Frontal cortex (tissue), 4 donors: ENCODE measurements around the gene STAG1. TPM values are rescaled to one million over a fixed set of nuclear protein-coding genes. Genes with fewer than 3 reads are reported as not detected.
A peak's percentile ranks its signal among the peaks of the same experiment; 100 is the strongest.
"Not testable (repeated sequence)": the region's sequence is repeated elsewhere in the genome, so short reads cannot be mapped to it uniquely, and the experiment has no call there.

Experiments
- DNase-seq, 2 donors: peaks; one replicate each; pipeline ENCODE4 v3.0.0; 2012; ENCODE audit warnings: low spot score in 2 of 2
- FAIRE-seq: peaks from 2 replicates; lab custom pipeline; 2012; peaks lifted over from hg19 to GRCh38; lab: Jason Lieb, UNC
- total RNA-seq: library from RNA; depleted of rRNA; stranded (reverse); fragments of >200 nt; gene quantifications from one replicate; pipeline ENCODE4 v1.2.3, GENCODE V29; 2014
- donor health status: control.
- donor health status: control.
- donor health status: control.

Gene STAG1
- total RNA-seq, 1 donor from 2014 or later, result 92.5 TPM

DNA sequence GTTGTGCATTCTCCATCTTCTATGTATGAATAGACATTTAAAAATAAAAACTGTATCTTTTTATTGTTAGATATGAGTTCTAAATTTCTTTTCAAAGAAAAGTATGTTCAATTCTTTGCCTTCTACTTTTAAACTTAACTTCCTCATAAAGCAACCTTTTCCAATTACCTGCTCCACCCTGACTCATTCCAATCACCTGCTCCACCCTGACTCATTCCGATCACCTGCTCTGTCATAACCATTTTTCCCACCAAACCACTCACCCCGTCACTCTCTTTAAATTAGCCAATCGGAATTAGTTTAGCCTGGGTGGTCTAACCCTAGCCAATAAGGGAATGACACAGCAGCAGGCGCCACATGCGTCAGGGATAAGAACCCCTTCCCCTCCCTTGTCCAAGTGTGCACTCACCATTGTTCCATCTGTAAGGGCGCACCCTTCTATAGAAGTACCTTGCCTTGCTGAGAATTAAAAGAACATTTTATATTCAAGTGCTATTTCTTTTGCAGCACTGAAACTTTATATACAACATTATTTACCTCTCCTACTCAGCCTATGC lies 134.1 kb downstream of the STAG1 start:
- FAIRE-seq, result not testable (repeated sequence)

DNA sequence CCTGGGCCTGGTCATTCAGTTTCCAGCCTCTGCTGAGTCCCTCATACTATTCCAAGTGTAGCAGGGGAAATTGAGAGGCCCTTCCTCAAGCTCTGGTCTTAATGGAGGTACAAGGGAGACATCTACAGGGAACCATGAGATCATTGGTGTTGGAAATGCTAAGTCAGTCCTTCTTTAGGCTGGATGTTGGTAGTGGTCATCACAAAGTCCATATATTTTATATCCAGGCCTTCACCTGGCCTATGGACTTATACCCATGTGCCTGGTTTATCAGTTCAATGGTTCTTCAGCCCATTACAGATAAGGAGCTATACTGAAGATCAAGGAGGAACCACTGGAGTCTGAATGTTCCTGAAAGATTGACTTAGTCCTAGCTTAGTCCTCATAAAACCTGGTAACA lies 135.0 kb downstream of the STAG1 start:
- no peak for DNase-seq
- FAIRE-seq, result no peak

More for the DNA sequence above, 134.1 kb downstream of the STAG1 start:
- not testable (repeated sequence) for DNase-seq

DNA sequence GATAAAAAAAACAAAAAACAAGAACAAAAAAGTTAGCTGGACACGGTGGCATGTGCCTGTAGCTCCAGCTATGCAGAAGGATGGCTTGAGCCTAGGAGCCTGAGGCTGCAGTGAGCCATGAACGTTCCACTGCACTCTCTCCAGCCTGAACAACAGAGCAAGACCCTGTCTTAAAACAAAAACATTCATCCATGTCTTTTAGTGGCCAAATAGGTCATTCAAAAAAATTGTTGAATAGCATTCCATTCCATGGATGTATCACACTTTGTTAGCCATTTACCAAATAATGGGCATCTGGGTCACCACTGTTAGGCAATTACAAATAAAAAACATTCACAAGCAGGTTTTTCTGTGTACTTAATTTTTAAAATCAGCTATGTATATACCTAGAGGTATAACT lies 139.7 kb downstream of the STAG1 start:
- DNase-seq (no peak), FAIRE-seq (no peak)

DNA sequence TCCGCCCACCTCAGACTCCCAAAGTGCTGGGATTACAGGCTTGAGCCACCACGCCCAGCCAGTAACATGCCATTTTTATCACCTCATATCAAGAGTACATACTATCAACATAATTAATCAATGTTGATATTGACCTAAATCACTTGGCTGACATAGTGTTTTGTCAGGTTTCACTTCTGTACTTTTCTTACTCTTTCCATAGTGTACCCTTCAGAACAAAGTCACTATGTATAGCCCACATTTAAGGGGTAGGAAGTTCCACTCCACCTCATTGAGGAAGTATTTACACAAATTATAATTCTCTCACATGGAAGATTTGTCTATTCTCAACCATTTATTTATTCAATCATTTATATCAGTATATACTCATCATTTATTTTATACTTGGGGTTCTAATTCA lies 145.2 kb downstream of the STAG1 start:
- DNase-seq, result no peak
- FAIRE-seq, result no peak

DNA sequence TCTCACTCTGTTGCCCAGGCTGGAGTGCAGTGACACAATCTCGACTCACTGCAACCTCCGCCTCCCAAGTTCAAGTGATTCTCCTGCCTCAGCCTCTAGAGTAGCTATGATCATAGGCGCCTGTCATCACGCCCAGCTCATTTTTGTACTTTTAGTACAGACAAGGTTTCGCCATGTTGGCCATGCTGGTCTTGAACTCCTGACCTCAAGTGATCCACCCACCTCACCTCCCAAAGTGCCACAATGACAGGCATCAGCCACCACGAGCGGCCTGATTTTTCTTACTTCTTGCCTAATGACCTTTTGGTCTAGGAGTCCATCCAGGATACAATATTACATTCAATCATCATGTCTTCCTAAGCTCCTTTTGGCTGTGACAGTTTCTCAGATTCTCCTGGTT lies 146.0 kb downstream of the STAG1 start:
- not testable (repeated sequence) for DNase-seq, FAIRE-seq

DNA sequence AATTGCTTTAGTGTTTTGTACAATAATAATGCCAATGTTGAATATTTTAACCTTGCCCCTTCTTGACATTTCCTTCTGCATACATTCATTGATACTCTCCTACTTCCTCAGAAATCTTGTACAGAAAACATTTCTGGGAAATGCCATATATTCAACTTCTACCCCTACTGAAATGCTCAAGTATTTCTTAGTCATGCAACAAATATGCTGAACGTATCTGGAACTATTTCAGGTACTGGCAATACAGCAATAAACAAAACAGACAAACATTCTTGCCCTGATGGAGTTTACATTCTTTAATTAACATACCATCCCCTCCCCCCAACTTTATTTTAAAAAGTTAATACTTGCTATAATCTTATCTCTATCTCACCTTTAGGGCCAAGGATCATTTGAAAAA lies 147.2 kb downstream of the STAG1 start:
- DNase-seq, result no peak

DNA sequence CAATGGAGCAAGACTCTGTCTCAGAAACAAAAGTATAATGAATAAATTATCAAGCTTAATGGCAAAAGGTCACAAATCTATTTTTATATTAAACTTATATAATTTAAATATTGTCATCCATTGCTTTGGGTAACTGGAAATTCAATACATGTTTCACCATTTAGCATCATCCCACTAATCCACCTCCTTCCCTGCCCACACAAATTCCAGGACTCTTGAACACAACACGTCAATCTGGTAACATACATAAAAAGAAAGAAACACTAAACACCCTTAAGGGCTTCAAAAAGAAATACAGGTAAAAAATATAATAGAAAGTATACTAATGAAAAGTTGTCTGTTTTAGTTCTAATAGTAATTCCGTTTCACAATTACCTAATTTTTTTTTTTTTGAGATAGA lies 149.4 kb downstream of the STAG1 start:
- no peak for DNase-seq
- no peak for FAIRE-seq

More for the DNA sequence above, 147.2 kb downstream of the STAG1 start:
- no peak for FAIRE-seq

DNA sequence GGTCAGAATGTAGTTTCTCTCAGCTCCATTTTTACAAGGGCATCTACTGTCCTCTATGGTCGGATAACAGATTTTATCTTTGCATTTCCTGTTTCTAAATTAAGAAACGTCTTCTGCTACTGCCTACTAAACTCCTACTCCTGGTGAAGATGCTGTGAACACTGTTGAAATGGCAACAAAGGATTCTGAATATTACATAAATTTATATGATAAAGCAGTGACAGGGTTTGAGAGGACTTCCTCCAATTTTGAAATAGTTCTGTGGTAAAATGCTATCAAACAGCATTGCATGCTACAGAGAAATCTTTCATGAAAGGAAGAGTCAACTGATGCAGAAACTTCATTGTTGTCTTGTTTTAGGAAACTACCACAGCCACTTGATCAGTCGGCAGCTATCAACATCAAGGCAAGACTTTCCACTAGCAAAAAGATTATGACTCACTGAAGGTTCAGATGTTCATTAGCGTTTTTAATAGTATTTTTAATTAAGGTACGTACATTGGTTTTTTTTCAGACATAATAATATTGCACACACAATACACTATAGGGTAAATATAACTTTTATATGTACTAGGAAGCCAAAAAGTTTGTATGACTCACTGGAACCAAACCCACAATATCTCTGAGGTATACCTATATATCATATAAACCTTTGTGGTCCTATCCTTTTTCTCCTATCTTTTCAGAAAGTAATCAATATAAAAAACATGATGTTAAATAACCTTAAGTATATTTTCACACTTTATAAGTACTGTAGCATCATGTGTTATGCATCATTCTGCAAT lies 156.1 kb downstream of the STAG1 start:
- FAIRE-seq (no peak), DNase-seq (peak in 1 of 2 donors; percentile 12)

DNA sequence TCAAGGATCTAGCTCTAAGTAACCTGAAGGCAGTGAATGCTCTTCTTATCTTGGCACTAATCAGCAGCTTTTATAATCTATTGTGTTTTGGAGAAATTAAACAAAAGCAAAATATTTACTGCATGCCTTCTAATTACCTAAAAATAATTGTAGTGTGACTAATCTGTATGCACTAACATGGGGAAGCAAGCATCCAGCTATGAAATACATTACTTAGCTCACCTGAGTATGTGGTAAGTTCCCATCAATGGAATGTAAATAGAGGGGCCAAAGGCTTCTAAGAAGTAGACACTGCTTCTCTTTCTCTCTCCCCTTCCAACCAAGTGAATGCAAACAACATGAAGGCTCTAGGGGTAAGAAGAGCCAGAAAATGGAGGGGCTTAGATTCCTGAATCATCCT lies 165.6 kb downstream of the STAG1 start:
- FAIRE-seq, result no peak
- no peak for DNase-seq

DNA sequence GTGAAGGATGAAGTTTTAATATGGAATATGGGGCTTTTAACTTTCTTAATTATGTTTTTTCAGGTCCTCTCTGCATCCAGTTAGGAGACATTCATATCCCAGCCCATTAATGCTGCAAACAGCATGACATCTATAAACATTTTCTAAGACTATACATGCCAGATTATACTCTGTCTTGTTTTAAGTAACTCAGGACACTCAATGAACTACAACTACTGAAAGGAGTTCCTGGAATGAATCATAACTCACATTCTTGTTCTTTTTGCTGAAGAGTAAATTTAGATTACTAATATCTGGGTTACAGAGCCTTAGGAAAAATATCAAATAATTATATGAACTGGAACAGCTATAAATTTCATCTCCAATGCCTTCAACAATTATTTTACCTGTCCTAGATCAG lies 167.4 kb downstream of the STAG1 start:
- no peak for DNase-seq
- no peak for FAIRE-seq

DNA sequence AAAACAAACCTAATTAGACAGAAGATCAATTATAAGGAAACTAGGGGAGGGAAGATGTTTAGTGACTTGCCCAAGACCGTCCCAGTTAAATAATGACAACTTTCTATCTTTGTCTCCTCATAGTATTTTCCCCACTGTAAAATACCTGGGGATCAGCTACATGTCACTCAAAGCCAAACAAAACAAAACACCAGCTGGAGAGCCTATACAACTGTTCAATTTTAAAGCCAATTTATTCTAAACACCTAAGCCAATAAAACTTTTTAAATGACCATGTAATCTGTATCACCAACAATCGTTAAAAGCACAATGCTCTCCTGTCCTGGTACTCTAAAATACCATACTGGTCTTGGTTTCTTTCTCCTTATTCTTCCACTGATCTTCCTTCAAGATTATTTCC lies 168.4 kb downstream of the STAG1 start:
- DNase-seq, result no peak
- no peak for FAIRE-seq

DNA sequence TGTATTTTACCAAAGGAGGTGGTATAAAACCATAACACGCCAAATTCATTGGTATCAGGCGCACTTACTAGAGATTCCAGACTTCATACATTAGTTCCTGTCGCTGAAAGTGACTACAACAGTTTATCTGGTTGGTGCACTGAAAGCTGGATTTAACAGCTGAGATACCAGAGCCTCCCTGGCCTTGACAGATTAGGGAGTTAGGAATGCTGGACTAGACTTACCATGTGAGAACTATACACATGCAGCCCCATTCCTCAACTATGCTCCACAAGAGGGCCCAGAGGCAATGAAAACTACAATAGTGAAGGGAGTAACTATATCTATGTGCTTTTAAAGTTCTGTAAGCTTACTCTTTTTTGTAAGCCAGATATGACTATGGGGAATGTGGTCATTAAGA lies 174.4 kb downstream of the STAG1 start:
- FAIRE-seq (no peak), DNase-seq (no peak)

DNA sequence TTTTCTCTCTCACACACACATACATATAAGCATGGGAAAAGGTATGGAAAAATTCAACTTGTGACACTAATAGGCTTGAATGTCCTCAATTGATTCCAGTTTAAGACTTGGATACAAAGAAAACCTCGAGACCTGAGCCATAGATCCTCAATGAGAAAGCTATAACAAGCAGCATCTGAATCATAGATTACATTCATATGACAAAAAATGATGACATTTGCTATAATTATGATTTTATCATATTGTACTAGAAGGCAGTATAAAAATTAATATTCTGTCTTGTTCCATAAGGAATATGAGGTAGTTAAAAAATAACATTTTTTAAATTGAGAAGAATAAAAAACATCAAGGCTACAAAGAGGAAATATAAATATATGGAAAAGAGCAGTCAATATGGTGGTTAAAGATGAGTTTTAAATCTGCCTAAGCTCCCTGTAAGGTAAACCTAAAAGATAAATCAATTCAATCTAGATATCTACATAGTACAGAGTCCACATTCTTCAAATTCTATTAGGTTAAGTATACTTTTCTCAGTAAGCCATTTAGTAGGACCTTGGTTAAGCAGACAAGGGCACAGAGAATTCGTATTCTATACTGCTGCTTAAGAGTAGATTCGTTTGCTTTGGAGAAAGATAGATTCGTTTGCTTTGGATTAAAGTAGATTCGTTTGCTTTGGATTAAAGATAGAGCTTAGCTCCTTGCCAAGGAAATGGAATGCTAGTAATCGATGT lies 175.7 kb downstream of the STAG1 start:
- FAIRE-seq (no peak), DNase-seq (no peak)

DNA sequence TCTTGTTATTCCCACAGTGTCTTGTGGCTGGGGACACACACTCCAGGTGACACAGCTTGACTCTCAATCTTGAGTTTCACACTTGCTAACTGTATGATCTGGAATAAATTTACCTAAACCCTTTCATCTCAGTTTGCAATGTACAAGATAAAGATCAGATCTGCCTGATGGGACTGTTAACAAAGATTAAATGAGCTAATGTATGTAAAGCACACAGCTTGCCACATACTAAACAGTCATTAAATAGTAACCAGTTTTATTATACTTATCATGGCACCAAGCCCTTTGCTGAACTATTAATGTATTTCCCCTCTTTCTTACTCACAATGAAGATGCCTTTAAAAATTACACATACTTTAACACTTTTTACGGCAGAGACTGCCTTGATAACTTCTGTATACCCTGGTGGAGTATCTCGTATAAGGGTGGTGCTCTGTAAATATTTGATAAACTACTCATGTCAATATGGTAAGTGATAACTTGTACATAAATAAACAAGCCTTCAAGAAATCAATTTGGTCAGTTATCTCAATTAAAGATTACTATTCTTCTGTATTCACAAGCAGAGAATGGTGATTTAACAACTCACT lies 184.5 kb downstream of the STAG1 start:
- DNase-seq (no peak), FAIRE-seq (no peak)

DNA sequence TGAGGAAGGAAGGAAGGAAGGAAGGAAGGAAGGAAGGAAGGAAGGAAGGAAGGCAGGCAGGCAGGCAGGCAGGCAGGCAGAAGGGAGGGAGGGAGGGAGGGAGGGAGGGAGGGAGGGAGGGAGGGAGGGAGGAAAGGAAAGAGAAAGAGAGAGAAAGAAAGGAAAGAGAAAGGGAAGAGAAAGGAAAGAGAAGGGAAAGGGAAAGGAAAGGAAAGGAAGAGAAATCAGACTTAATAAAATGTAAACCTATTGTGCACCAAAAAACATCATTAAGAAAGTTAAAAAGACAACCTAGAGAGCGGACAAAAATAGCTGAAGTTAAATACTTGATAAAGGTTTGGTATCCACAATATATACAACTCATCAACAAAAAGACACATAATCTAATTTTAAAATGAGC lies 187.2 kb downstream of the STAG1 start:
- not testable (repeated sequence) for FAIRE-seq, DNase-seq

DNA sequence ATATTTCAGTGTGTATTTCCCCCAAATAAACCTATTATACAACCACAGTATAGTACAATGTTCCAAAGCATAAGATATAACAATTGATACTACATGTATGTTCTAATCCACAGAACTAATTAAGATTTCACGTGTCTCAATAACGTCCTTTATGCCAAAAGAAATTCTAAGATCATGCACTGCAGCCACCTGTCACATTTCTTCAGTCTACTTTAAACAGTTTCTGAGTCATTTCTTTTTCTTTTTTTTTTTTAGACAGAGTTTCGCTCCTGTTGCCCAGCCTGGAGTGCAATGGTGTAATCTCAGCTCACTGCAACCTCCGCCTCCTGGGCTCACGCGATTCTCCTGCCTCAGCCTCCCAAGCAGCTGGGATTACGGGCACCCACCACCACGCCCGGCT lies 190.2 kb downstream of the STAG1 start:
- DNase-seq (no peak), FAIRE-seq (no peak)

DNA sequence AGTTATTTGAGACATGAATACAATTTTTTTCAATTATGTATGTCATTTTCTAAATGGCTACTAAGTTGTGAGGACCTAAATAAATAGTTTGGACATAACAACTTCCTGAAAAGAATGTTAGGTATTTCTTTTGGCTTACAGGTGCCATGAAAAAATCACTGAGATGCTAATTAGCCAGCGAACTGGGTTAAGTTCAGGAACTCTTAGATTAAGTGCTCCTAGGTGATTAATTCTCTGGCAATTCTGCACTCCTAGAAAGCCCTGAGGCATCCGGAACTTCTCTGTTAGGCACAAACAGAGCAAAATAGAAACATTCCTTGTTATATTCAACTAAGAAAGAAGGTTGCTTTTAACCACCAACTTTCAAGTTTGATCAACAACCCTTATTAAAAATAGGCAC lies 192.3 kb downstream of the STAG1 start:
- no peak for DNase-seq
- FAIRE-seq, result no peak

DNA sequence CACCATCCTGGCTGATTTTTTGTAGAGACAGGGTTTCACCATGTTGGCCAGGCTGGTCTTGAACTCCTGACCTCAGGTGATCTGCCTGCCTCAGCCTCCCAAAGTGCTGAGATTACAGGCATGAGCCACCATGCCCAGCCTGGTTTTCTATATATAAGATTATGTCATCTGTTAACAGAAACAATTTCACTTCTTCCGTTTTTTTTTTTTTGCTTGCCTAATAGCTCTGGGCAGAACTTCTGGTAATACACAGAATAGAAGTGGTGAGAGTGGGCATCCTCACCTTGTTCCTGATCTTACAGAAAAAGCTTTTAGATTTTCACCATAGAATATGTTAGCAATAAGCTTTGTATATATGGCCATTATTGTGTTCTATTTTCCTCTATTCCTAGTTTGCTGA lies 202.7 kb downstream of the STAG1 start:
- DNase-seq, FAIRE-seq: not testable (repeated sequence)

DNA sequence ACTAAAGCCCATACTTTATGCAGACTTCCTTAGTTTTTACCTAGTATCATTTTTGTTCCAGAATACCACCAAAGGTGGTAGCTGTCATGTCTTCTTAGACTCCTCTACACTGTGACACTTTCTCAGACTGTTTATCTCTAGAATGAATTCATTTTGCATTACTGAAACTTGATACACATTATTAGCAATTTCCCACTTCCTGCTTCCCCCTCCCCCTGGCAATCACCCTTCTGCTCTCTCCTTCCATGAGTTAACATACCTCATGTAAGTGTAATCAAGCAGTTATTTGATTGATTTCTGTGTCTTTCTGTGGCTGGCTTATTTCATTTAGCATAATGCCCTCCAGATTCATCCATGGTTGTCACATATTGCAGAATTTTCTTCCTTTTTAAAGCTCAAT lies 204.9 kb downstream of the STAG1 start:
- FAIRE-seq (no peak), DNase-seq (no peak)

DNA sequence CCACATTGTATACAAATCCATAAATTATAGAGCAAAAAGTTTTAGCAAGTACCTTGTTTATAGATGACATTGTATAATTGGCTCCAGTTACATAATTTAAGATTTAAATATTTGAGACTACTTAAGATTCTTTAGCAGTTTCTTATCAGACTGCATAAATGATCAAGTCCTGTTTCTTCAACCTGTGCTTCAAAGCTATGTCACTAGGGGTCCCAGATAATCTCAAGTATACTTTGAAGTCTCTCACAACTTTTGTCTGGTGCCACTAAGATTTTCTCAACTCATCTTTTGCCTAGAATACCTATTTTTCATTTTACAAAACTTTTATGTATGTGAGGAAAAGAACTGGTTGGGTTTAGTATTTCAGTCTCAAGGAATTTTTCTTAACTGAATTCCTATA lies 205.5 kb downstream of the STAG1 start:
- no peak for FAIRE-seq
- DNase-seq, result no peak
